ENCODE results near the gene FOXL2.

FOXL2 gene

DNA sequence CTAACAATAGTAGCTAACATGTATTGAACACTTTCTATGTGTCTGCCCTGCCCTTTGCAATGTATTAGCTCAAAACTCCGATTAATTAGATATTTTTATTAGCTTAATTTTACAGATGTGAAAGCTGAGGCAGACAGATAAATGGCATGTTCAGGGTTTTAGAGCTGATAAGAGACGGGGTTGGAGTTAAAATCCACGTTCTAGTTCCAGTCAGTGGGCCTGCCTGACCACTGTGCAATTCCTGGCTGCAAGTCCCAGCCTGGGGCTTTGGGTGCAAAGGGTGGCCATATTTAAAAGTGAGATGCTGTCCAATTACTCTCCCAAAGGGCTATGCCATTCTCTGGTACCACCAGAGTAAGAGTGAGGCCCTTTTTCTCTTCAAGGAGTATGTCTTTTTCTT, 33.2 kb downstream of the FOXL2 start:
- no peak overlapping the region for H3K4me3 ChIP-seq (ENCODE audit: low read depth, low read length)
- TF ChIP-seq, protein P1, sequence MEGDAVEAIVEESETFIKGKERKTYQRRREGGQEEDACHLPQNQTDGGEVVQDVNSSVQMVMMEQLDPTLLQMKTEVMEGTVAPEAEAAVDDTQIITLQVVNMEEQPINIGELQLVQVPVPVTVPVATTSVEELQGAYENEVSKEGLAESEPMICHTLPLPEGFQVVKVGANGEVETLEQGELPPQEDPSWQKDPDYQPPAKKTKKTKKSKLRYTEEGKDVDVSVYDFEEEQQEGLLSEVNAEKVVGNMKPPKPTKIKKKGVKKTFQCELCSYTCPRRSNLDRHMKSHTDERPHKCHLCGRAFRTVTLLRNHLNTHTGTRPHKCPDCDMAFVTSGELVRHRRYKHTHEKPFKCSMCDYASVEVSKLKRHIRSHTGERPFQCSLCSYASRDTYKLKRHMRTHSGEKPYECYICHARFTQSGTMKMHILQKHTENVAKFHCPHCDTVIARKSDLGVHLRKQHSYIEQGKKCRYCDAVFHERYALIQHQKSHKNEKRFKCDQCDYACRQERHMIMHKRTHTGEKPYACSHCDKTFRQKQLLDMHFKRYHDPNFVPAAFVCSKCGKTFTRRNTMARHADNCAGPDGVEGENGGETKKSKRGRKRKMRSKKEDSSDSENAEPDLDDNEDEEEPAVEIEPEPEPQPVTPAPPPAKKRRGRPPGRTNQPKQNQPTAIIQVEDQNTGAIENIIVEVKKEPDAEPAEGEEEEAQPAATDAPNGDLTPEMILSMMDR (IDR thresholded peaks at IDR 0.05; ENCODE audit: low read depth, low read length): no peak

DNA sequence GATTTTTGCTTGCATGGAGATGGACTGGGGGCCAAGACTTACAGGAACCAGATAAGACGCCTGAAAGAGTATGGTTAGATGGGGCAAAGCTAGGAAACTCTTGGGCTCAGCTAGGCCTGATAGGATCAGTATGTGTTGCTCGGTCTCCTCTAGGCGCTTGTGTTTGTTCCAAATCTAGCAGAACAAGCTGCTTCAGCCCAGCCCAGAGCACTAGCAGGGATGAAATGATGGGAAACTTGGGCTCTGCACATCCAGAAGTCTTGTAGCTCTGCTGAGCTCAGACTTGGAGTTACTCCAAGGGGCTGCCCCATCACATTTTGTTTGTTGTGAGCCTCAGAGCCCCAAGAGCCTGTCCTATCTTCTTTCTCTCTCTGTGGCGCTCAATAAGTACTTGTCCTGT, 34.7 kb downstream of the FOXL2 start:
- no peak overlapping the region for H3K4me3 ChIP-seq (ENCODE audit: low read depth, low read length)
- TF ChIP-seq, protein P1 (IDR thresholded peaks at IDR 0.05; ENCODE audit: low read depth, low read length): no peak

DNA sequence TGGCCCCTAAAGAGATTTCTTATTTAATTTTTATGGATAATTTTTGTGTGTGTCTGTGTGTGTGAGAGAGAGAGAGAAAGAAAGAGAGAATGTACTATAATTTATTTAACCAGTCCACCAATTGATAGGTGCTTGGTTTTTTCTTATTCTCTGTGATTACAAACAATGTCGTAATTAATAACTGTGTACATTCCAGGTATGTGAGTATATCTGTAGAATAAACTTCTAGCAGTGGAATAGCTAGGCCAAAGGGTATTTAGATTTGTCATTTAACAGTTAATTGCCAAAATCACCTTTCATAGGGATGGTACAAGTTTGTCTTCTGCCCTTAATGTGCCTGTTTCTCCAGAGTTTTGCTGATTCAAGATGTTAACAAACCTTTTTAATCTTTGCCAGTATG, 35.3 kb downstream of the FOXL2 start:
- TF ChIP-seq, protein P1 (IDR thresholded peaks at IDR 0.05; ENCODE audit: low read depth, low read length): no peak
- no peak overlapping the region for H3K4me3 ChIP-seq (ENCODE audit: low read depth, low read length)

DNA sequence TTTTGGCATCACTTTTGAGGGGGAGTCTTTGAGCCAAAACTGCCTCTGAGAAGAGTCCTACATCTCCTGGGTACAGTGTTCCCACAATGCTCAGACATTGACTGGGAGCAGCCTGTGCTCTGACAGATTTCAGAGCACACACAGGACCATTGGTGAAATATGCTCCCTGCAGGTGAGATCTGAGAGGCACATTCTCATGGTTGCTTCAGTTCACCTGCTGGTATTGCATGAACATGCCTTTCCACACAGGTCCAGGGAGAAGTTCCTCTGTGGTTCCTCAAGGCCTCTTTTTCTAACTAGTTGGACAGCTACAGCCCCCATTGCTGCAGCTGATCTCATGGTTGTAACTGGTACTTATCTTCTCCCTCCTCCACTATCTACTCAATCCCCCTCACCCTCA, 37.0 kb downstream of the FOXL2 start:
- H3K4me3 ChIP-seq (ENCODE audit: low read depth, low read length): no peak overlapping the region
- TF ChIP-seq, protein P1 (IDR thresholded peaks at IDR 0.05; ENCODE audit: low read depth, low read length): no peak

DNA sequence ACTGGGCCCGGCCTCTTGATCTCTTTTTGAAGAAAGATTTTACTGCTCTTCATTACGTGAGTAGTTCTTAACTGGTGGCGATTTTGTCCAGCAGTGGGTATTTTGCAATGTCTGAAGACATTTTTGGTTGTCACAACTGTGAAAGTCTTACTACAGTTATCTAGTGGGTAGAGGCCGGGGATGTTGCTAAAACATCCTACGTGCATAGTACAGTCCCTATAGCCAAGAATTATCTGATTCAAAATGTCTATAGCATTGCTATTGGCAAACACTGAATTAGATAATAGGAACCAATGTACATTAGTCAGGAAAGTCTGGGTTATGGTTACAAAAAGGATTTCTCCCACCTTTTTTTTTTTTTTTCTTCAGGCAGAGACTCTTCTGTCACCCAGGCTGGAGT, 38.1 kb downstream of the FOXL2 start:
- TF ChIP-seq, protein P1 (IDR thresholded peaks at IDR 0.05; ENCODE audit: low read depth, low read length): no peak

DNA sequence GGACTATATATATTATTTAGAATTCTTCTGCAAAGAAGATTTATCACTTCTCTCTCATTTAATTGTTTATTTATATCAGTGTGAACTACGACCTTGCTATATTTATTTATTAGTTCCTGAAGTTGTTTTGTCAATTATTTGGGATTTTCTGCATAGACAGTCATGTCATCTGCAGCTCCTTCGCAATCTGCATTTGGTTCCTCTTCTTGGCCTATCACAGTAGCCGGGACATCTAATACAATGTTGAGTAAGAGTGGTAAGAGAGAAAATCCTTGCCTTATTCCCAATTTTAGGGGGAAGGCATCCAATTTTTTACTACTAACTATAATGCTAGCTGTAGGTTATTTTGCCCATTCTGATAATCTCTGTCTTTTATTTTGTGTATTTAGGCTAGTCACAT, 39.4 kb downstream of the FOXL2 start:
- TF ChIP-seq, protein P1 (IDR thresholded peaks at IDR 0.05; ENCODE audit: low read depth, low read length): no peak

More for the DNA sequence above, 38.1 kb downstream of the FOXL2 start:
- no peak overlapping the region for H3K4me3 ChIP-seq (ENCODE audit: low read depth, low read length)

DNA sequence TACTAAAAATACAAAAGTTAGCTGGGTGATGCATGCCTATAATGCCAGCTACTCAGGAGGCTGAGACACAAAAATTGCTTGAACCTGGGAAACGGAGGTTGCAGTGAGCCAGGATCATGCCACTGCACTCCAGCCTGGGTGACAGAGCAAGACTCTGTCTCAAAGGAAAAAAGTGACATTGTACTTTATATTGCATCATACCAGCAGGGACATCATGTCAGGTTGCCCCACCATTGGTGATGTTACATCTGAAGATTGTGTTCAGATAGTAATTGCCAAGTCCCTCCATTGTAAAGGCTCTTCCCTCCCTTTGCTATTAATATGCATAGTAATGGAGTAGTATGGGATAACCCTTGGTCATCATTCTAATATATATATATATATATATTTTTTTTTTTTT, 44.8 kb downstream of the FOXL2 start:
- TF ChIP-seq, protein P1 (IDR thresholded peaks at IDR 0.05; ENCODE audit: low read depth, low read length): no peak
- H3K4me3 ChIP-seq (ENCODE audit: low read depth, low read length): no peak overlapping the region

More for the DNA sequence above, 39.4 kb downstream of the FOXL2 start:
- no peak overlapping the region for H3K4me3 ChIP-seq (ENCODE audit: low read depth, low read length)
